HL-60 (cell line): ENCODE results near the gene RTP2.

ENCODE experiments used
- DNase-seq, 2 experiments: peaks; one replicate each; pipeline ENCODE4 v3.0.0-alpha.2; 2010 to 2020; ENCODE audit warnings: low read depth in 1 of 2, low spot score in 1 of 2
- H3K27ac ChIP-seq: fragments of 250-450 bp; sonication (Bioruptor Pico); replicated peaks from 2 replicates; pipeline ENCODE4 v1.5.1; 2020; ENCODE audit warnings: mild to moderate bottlenecking, moderate library complexity
- H3K27me3 ChIP-seq: fragments of 250-450 bp; sonication (Bioruptor Pico); 2 replicates; pipeline ENCODE4 v1.5.1; 2021; ENCODE audit warnings: mild to moderate bottlenecking, moderate library complexity; ENCODE audit not compliant: insufficient read depth, poor library complexity, severe bottlenecking
- H3K4me3 ChIP-seq: replicated peaks from 2 replicates; pipeline ENCODE4 v1.5.1; 2011; ENCODE audit warnings: mild to moderate bottlenecking, control low read depth, low read length; ENCODE audit not compliant: insufficient read depth
- CTCF ChIP-seq: IDR thresholded peaks from one replicate; pipeline ENCODE4 v1.5.1; 2011; ENCODE audit warnings: low read length, control low read depth, inconsistent platforms; ENCODE audit not compliant: insufficient read depth
- GABPA ChIP-seq: IDR thresholded peaks from 2 replicates; pipeline ENCODE4 v1.6.1; 2012; ENCODE audit warnings: low read depth
- POLR2AphosphoS5 ChIP-seq: IDR thresholded peaks from 2 replicates; pipeline ENCODE4 v1.6.1; 2012; ENCODE audit warnings: low read depth
- SPI1 ChIP-seq: IDR thresholded peaks from 2 replicates; pipeline ENCODE4 v1.6.1; 2012; ENCODE audit warnings: low read depth, mild to moderate bottlenecking, borderline replicate concordance
- long read RNA-seq: library from polyadenylated mRNA; unstranded; transcript quantifications from one replicate; pipeline ENCODE4 v2.0.0, GENCODE V29; 2020
- TF ChIP-seq, protein P1 (sequence below): IDR thresholded peaks from 2 replicates; pipeline ENCODE4 v1.6.1; 2012; ENCODE audit warnings: low read depth; ENCODE audit not compliant: insufficient replicate concordance

The RTP2 gene, protein sequence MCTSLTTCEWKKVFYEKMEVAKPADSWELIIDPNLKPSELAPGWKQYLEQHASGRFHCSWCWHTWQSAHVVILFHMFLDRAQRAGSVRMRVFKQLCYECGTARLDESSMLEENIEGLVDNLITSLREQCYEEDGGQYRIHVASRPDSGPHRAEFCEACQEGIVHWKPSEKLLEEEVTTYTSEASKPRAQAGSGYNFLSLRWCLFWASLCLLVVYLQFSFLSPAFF
- long read RNA-seq, result 0 reads

DNA sequence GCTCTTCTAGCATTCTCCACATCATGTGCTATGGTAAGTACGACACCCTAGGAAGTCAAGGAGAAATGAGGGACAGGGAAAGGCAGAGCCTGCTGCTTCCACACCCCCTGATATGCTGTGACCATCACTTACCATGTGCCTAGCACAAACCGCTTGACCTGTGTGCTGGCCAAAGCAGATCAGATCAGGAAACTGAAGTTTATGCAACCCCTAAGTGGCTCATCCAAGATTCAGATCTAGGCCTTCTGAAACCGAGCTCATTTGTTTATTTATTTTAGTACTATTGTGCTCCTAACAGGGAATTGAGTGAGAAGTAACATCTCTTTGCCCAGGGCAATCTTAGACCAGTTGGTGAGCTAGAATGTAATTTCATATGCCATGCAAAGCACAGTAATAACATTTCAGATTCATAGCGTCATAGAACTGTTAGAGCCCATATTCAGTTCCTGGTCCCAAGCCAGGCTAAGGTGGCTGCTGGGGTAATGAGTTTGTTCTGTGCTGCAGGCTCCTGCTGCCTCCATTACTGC lies at the start of gene RTP2:
RTP2 (minus strand) TSS at position 51 of the 527 bp plus-strand sequence. CDS start 429 bp downstream, outside the sequence.
- Histone ChIP-seq H3K27ac (no peak within 1 kb of the TSS), H3K27me3 (no peaks in the 10 kb centered on the region), H3K4me3 (no peak within 1 kb of the TSS)
- TF ChIP-seq CTCF (no peak), GABPA (no peak), POLR2AphosphoS5 (no peak), SPI1 (no peak)
- TF ChIP-seq, protein P1, sequence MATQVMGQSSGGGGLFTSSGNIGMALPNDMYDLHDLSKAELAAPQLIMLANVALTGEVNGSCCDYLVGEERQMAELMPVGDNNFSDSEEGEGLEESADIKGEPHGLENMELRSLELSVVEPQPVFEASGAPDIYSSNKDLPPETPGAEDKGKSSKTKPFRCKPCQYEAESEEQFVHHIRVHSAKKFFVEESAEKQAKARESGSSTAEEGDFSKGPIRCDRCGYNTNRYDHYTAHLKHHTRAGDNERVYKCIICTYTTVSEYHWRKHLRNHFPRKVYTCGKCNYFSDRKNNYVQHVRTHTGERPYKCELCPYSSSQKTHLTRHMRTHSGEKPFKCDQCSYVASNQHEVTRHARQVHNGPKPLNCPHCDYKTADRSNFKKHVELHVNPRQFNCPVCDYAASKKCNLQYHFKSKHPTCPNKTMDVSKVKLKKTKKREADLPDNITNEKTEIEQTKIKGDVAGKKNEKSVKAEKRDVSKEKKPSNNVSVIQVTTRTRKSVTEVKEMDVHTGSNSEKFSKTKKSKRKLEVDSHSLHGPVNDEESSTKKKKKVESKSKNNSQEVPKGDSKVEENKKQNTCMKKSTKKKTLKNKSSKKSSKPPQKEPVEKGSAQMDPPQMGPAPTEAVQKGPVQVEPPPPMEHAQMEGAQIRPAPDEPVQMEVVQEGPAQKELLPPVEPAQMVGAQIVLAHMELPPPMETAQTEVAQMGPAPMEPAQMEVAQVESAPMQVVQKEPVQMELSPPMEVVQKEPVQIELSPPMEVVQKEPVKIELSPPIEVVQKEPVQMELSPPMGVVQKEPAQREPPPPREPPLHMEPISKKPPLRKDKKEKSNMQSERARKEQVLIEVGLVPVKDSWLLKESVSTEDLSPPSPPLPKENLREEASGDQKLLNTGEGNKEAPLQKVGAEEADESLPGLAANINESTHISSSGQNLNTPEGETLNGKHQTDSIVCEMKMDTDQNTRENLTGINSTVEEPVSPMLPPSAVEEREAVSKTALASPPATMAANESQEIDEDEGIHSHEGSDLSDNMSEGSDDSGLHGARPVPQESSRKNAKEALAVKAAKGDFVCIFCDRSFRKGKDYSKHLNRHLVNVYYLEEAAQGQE, result no peak
- DNase-seq, result no peak

DNA sequence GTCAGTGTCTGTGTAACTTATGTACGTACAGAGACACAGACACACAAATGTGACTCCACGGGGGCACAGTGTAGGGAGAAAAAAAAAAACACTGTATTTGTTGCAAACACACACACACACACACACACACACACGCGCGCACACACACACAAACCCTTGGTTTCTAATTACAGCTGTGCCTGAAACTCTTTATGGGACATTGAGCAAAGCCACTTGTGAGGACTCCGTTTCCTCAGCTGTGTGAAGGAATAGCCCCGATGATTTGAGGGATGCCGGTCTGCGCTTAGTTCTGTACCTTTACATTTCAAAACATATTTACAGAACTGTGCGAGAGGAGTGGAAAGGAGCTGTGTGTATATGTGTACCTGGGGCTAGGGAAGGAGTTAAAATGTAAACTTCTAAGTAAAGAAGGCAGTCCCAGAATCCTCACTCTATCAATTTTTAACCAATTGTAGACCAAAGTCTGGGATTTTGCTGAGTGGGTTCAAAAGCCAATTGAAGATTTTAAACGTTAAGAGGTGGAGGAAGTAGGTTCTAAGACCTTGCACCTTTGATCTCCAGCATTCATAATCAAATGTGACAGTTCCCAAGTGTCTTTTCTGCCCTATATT lies 48.3 kb upstream of the RTP2 start:
- DNase-seq, result no peak
- H3K4me3 ChIP-seq, result no peak overlapping the region
- H3K27me3 ChIP-seq, result no peaks in the 10 kb centered on the region
- no peak overlapping the region for H3K27ac ChIP-seq
- TF ChIP-seq POLR2AphosphoS5, result no peak
- TF ChIP-seq SPI1, result no peak
- TF ChIP-seq, protein P1, result no peak
- no peak for TF ChIP-seq CTCF
- no peak for TF ChIP-seq GABPA

- TF ChIP-seq CTCF (no peak), GABPA (no peak), SPI1 (no peak), POLR2AphosphoS5 (no peak)
- TF ChIP-seq, protein P1, result no peak
- Histone ChIP-seq H3K4me3 (no peak overlapping the region), H3K27ac (no peak overlapping the region), H3K27me3 (no peaks in the 10 kb centered on the region)
- no peak for DNase-seq
These were observed 47.7 kb upstream of the RTP2 start for GRCh38 chr3:187750006-187750512.
